Measurements from ENCODE around the gene CLCNKB.
"Not testable (repeated sequence)": the region's sequence is repeated elsewhere in the genome, so short reads cannot be mapped to it uniquely, and the experiment has no call there.

The CLCNKB gene

DNA sequence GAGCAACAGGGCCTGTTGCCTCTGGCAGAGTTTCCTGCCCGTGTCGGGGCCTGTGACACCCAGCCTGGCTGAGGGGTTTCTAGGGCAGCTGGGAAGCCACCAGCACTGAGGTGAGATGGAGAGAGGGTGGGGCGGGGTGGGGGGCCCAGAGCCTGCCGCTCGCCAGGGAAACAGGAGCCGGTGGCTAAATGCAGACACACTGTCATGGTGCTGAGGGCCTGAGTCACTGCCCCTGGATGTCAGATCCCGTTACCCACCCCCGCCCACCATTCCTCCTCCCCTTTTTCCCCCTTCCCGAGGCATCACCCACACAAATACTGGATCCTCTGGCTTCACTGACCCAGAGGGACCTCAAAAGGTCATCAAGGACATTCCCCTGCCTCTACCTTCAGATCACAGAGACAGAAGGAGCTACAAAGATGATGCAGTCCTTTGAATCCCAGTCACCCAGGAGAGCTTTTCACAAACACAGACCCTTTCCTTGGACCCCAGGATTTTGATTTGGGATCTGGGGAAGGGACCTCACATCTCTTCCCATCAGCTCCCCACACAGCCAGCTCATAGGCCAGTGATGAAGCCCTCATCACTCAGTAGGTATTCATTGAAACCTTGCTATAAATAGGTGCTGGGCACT lies 23.8 kb upstream of the CLCNKB start:
- H3K4me3 ChIP-seq (ENCODE audit: low read depth, low read length): no peak overlapping the region
- TF ChIP-seq, protein P1, sequence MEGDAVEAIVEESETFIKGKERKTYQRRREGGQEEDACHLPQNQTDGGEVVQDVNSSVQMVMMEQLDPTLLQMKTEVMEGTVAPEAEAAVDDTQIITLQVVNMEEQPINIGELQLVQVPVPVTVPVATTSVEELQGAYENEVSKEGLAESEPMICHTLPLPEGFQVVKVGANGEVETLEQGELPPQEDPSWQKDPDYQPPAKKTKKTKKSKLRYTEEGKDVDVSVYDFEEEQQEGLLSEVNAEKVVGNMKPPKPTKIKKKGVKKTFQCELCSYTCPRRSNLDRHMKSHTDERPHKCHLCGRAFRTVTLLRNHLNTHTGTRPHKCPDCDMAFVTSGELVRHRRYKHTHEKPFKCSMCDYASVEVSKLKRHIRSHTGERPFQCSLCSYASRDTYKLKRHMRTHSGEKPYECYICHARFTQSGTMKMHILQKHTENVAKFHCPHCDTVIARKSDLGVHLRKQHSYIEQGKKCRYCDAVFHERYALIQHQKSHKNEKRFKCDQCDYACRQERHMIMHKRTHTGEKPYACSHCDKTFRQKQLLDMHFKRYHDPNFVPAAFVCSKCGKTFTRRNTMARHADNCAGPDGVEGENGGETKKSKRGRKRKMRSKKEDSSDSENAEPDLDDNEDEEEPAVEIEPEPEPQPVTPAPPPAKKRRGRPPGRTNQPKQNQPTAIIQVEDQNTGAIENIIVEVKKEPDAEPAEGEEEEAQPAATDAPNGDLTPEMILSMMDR (conservative IDR thresholded peaks at IDR 0.05; ENCODE audit: low read depth, low read length): no peak
- no peak for DNase-seq (ENCODE audit: low read depth)

GRCh38 chr1:16020325-16020724 lies 23.3 kb upstream of the CLCNKB start:
- H3K4me3 ChIP-seq (ENCODE audit: low read depth, low read length): no peak overlapping the region
- DNase-seq (ENCODE audit: low read depth): no peak
- TF ChIP-seq, protein P1 (conservative IDR thresholded peaks at IDR 0.05; ENCODE audit: low read depth, low read length): no peak

GRCh38 chr1:16020878-16021277 lies 22.7 kb upstream of the CLCNKB start:
- DNase-seq (ENCODE audit: low read depth); H3K4me3 ChIP-seq (ENCODE audit: low read depth, low read length): not testable (repeated sequence)

DNA sequence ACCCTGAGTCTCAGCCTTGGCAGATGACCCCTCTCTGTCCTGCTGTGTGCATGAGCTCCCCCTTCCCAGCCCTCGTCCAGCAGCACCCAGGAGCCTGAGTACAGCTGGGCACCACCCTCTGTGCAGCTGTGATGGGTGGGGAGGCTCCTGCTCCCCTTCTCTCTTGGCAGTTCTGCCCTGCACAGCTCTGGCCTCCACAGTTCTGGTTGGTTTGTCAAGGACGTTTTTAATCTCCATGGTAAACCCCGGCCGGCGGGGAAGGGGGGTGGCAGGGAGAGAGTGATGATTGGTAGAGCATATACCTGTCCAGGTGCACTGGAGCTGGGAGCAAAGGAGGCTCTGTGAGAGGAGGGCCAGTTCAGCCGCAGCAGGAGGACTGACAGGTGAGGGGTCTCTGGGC lies 21.9 kb upstream of the CLCNKB start, which contains the start of gene CLCNKA:
TSS of gene CLCNKA (plus strand) at position 356 of the 400 bp plus-strand sequence. CDS start 584 bp downstream, outside the sequence.
- DNase-seq (ENCODE audit: low read depth): no peak
- TF ChIP-seq, protein P1 (conservative IDR thresholded peaks at IDR 0.05; ENCODE audit: low read depth, low read length): no peak
- H3K4me3 ChIP-seq (ENCODE audit: low read depth, low read length): no peak within 1 kb of the TSS

GRCh38 chr1:16022393-16022792 lies 21.2 kb upstream of the CLCNKB start:
- TF ChIP-seq, protein P1 (conservative IDR thresholded peaks at IDR 0.05; ENCODE audit: low read depth, low read length): no peak
- no peak for DNase-seq (ENCODE audit: low read depth)
- no peak overlapping the region for H3K4me3 ChIP-seq (ENCODE audit: low read depth, low read length)

GRCh38 chr1:16023050-16023653 lies 20.4 kb upstream of the CLCNKB start:
- no peak overlapping the region for H3K4me3 ChIP-seq (ENCODE audit: low read depth, low read length)
- DNase-seq (ENCODE audit: low read depth): no peak
- TF ChIP-seq, protein P1 (conservative IDR thresholded peaks at IDR 0.05; ENCODE audit: low read depth, low read length): no peak

DNA sequence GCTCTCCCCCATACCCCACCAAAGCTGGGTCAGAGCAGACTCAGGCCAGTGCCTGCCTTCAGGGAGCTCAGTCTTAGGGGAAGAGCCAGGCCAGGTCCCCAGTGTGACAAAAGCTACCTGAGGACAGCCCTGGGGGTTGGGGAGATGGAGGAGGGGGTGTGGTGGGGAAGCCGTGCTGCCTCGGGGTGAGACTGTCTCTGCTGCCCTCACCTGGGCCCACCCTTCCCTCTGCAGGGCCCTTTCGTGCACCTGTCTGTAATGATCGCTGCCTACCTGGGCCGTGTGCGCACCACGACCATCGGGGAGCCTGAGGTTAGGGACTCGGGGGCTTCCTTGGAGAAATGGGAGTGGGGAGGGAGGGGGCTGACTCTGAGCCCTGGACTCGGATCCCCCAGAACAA lies 17.3 kb upstream of the CLCNKB start:
- not testable (repeated sequence) for H3K4me3 ChIP-seq (ENCODE audit: low read depth, low read length); DNase-seq (ENCODE audit: low read depth)

Measured in choroid plexus epithelial cell (primary cell).